ENCODE results near the gene SMARCAL1. TPM values are rescaled to one million over a fixed set of nuclear protein-coding genes. Genes with fewer than 3 reads are reported as not detected.

SMARCAL1 gene
- total RNA-seq, 1 experiment from 2014 or later = 24.1 TPM

GRCh38 chr2:216467845-216468244 lies 55.6 kb downstream of the SMARCAL1 start:
- Histone ChIP-seq H3K9me3 (no peaks in the 10 kb centered on the region), H3K4me3 (ENCODE audit: low read depth, low read length) (no peak overlapping the region), H3K36me3 (ENCODE audit: control insufficient read depth, insufficient read depth, low read length) (no peaks in the 10 kb centered on the region), H3K27me3 (replicated peaks; ENCODE audit: control insufficient read depth, insufficient read depth, low read length) (no peaks in the 10 kb centered on the region), H3K4me1 (no peaks in the 10 kb centered on the region)
- DNase-seq = no peak
- H3K4me1 Mint-ChIP-seq (ENCODE audit: low read depth, unreplicated experiment) = no peaks in the 10 kb centered on the region
- no TSS peak for BruUV-seq (replicated peaks)
- TF ChIP-seq CTCF (IDR thresholded peaks at IDR 0.05; ENCODE audit: insufficient read depth in 1 of 2, low read depth in 1 of 2, low read length in 1 of 2, severe bottlenecking in 1 of 2, unreplicated experiment in 1 of 2) = no peak
- no peaks in the 10 kb centered on the region for H3K36me3 Mint-ChIP-seq (ENCODE audit: insufficient read depth, unreplicated experiment)
- no peaks in the 10 kb centered on the region for H3K9me3 Mint-ChIP-seq (ENCODE audit: unreplicated experiment)
- ChIA-PET CTCF (no interaction called here), POLR2A (no interaction called here)
- intact Hi-C loops (cut with micrococcal nuclease; ENCODE audit: unreplicated experiment) = no loop called here
- H3K4me3 Mint-ChIP-seq (ENCODE audit: unreplicated experiment) = no peak overlapping the region
- H3K27me3 Mint-ChIP-seq (ENCODE audit: insufficient read depth, unreplicated experiment) = no peaks in the 10 kb centered on the region
- H3K27ac Mint-ChIP-seq (ENCODE audit: unreplicated experiment) = no peak overlapping the region

GRCh38 chr2:216469661-216470060 lies 57.4 kb downstream of the SMARCAL1 start:
- H3K4me1 ChIP-seq = no peaks in the 10 kb centered on the region
- CTCF ChIA-PET = no interaction called here
- no peak overlapping the region for H3K4me3 Mint-ChIP-seq (ENCODE audit: unreplicated experiment)
- intact Hi-C loops (cut with micrococcal nuclease; ENCODE audit: unreplicated experiment) = no loop called here
- no peaks in the 10 kb centered on the region for H3K4me1 Mint-ChIP-seq (ENCODE audit: low read depth, unreplicated experiment)
- H3K9me3 Mint-ChIP-seq (ENCODE audit: unreplicated experiment) = no peaks in the 10 kb centered on the region
- no peaks in the 10 kb centered on the region for H3K27me3 Mint-ChIP-seq (ENCODE audit: insufficient read depth, unreplicated experiment)
- no peak overlapping the region for H3K27ac Mint-ChIP-seq (ENCODE audit: unreplicated experiment)
- H3K9me3 ChIP-seq = no peaks in the 10 kb centered on the region
- no peaks in the 10 kb centered on the region for H3K27me3 ChIP-seq (replicated peaks; ENCODE audit: control insufficient read depth, insufficient read depth, low read length)
- POLR2A ChIA-PET = no interaction called here
- H3K36me3 Mint-ChIP-seq (ENCODE audit: insufficient read depth, unreplicated experiment) = peaks cover 6% of the 10 kb centered on the region
- H3K36me3 ChIP-seq (ENCODE audit: control insufficient read depth, insufficient read depth, low read length) = no peaks in the 10 kb centered on the region
- no peak for DNase-seq
- no TSS peak for BruUV-seq (replicated peaks)
- H3K4me3 ChIP-seq (ENCODE audit: low read depth, low read length) = no peak overlapping the region
- TF ChIP-seq CTCF (IDR thresholded peaks at IDR 0.05; ENCODE audit: insufficient read depth in 1 of 2, low read depth in 1 of 2, low read length in 1 of 2, severe bottlenecking in 1 of 2, unreplicated experiment in 1 of 2) = no peak

GRCh38 chr2:216473187-216473586 lies 60.9 kb downstream of the SMARCAL1 start:
- no peaks in the 10 kb centered on the region for H3K36me3 ChIP-seq (ENCODE audit: control insufficient read depth, insufficient read depth, low read length)
- intact Hi-C loops (cut with micrococcal nuclease; ENCODE audit: unreplicated experiment) = no loop called here
- CTCF ChIA-PET = no interaction called here
- POLR2A ChIA-PET = no interaction called here
- no peak overlapping the region for H3K4me3 Mint-ChIP-seq (ENCODE audit: unreplicated experiment)
- no peaks in the 10 kb centered on the region for H3K27me3 ChIP-seq (replicated peaks; ENCODE audit: control insufficient read depth, insufficient read depth, low read length)
- no peak for TF ChIP-seq CTCF (IDR thresholded peaks at IDR 0.05; ENCODE audit: insufficient read depth in 1 of 2, low read depth in 1 of 2, low read length in 1 of 2, severe bottlenecking in 1 of 2, unreplicated experiment in 1 of 2)
- no peaks in the 10 kb centered on the region for H3K9me3 ChIP-seq
- DNase-seq = no peak
- H3K27ac Mint-ChIP-seq (ENCODE audit: unreplicated experiment) = no peak overlapping the region
- no peaks in the 10 kb centered on the region for H3K4me1 ChIP-seq
- no peaks in the 10 kb centered on the region for H3K27me3 Mint-ChIP-seq (ENCODE audit: insufficient read depth, unreplicated experiment)
- no peaks in the 10 kb centered on the region for H3K9me3 Mint-ChIP-seq (ENCODE audit: unreplicated experiment)
- H3K4me1 Mint-ChIP-seq (ENCODE audit: low read depth, unreplicated experiment) = no peaks in the 10 kb centered on the region
- H3K4me3 ChIP-seq (ENCODE audit: low read depth, low read length) = no peak overlapping the region
- H3K36me3 Mint-ChIP-seq (ENCODE audit: insufficient read depth, unreplicated experiment) = peaks cover 6% of the 10 kb centered on the region
- BruUV-seq (replicated peaks) = no TSS peak
